Ishikawa (cell line): ENCODE measurements around the gene RAPGEF4.

Experiments
- CEBPB ChIP-seq: IDR thresholded peaks from 2 replicates; pipeline ENCODE4 v1.6.1; 2012
- CREB1 ChIP-seq: IDR thresholded peaks from 2 replicates; pipeline ENCODE4 v1.6.1; 2012; ENCODE audit warnings: low read depth
- MAX ChIP-seq: IDR thresholded peaks from 2 replicates; pipeline ENCODE4 v1.6.1; 2012
- REST ChIP-seq: IDR thresholded peaks from 2 replicates; pipeline ENCODE4 v1.6.1; 2012; ENCODE audit warnings: low read depth, mild to moderate bottlenecking
- TAF1 ChIP-seq: IDR thresholded peaks from 2 replicates; pipeline ENCODE4 v1.6.1; 2012; ENCODE audit warnings: low read depth, mild to moderate bottlenecking
- TEAD4 ChIP-seq: IDR thresholded peaks from 2 replicates; pipeline ENCODE4 v1.6.1; 2012

- TF ChIP-seq CEBPB (no peak), REST (no peak), TAF1 (no peak), TEAD4 (no peak), CREB1 (no peak), MAX (no peak)
Observed at GRCh38 chr2:173037245-173038120, 301.8 kb downstream of the RAPGEF4 start.
